DOHH2 (cell line): Measurements from ENCODE around the gene MMP24OS.

Experiments used
- CTCF ChIP-seq: fragments of 200-600 bp; sonication (generic); IDR thresholded peaks from one replicate; pipeline ENCODE4 v1.5.1; 2014; ENCODE audit warnings: antibody characterized with exemption, mild to moderate bottlenecking, low read depth, low read length; ENCODE audit not compliant: poor library complexity, severe bottlenecking
- EZH2phosphoT487 ChIP-seq: fragments of 200-600 bp; sonication (generic); IDR thresholded peaks from 2 replicates; pipeline ENCODE4 v1.6.1; 2017; ENCODE audit warnings: borderline replicate concordance, mild to moderate bottlenecking, antibody characterized with exemption, low read length, moderate library complexity, mixed read lengths

- no peak for TF ChIP-seq CTCF
- no peak for TF ChIP-seq EZH2phosphoT487
These were observed 34.6 kb downstream of the MMP24OS start for GRCh38 chr20:35243317-35243716.
